Upper lobe of left lung (tissue), 4 donors: ENCODE data around the gene CHST11.
A peak's percentile ranks its signal among the peaks of the same experiment; 100 is the strongest.

Source experiments
- CTCF ChIP-seq, 6 experiments: fragments of 450-650 bp in 4 of 6; fragments of 200-600 bp in 2 of 6; sonication (generic) in 2 of 6; IDR thresholded peaks; one replicate each; pipeline ENCODE4 v1.5.1; 2016 to 2019; ENCODE audit warnings: antibody characterized with exemption in 6 of 6
- POLR2A ChIP-seq, 4 donors: fragments of 450-650 bp; IDR thresholded peaks; one replicate each; pipeline ENCODE4 v1.5.1; 2016 to 2017; ENCODE audit warnings: antibody characterized with exemption in 4 of 4, mild to moderate bottlenecking in 2 of 4

- TF ChIP-seq POLR2A (IDR thresholded peaks at IDR 0.05) (peak in 1 of 4 donors; percentile 47), CTCF (IDR thresholded peaks at IDR 0.05) (peak in 1 of 6 experiments; percentile 14)
Measured at GRCh38 chr12:104604070-104604994, 147.6 kb downstream of the CHST11 start.
